HL-60 (cell line): ENCODE data around the gene ACSL5.
"Not testable (repeated sequence)": the region's sequence is repeated elsewhere in the genome, so short reads cannot be mapped to it uniquely, and the experiment has no call there.

ENCODE experiments used
- DNase-seq, 2 experiments: peaks; one replicate each; pipeline ENCODE4 v3.0.0-alpha.2; 2010 to 2020; ENCODE audit warnings: low read depth in 1 of 2, low spot score in 1 of 2
- H3K27ac ChIP-seq: fragments of 250-450 bp; sonication (Bioruptor Pico); replicated peaks from 2 replicates; pipeline ENCODE4 v1.5.1; 2020; ENCODE audit warnings: mild to moderate bottlenecking, moderate library complexity
- H3K27me3 ChIP-seq: fragments of 250-450 bp; sonication (Bioruptor Pico); 2 replicates; pipeline ENCODE4 v1.5.1; 2021; ENCODE audit warnings: mild to moderate bottlenecking, moderate library complexity; ENCODE audit not compliant: insufficient read depth, poor library complexity, severe bottlenecking
- H3K4me3 ChIP-seq: replicated peaks from 2 replicates; pipeline ENCODE4 v1.5.1; 2011; ENCODE audit warnings: mild to moderate bottlenecking, control low read depth, low read length; ENCODE audit not compliant: insufficient read depth
- GABPA ChIP-seq: IDR thresholded peaks from 2 replicates; pipeline ENCODE4 v1.6.1; 2012; ENCODE audit warnings: low read depth
- POLR2AphosphoS5 ChIP-seq: IDR thresholded peaks from 2 replicates; pipeline ENCODE4 v1.6.1; 2012; ENCODE audit warnings: low read depth
- SPI1 ChIP-seq: IDR thresholded peaks from 2 replicates; pipeline ENCODE4 v1.6.1; 2012; ENCODE audit warnings: low read depth, mild to moderate bottlenecking, borderline replicate concordance
- TF ChIP-seq, protein P1 (sequence below): IDR thresholded peaks from one replicate; pipeline ENCODE4 v1.5.1; 2011; ENCODE audit warnings: low read length, control low read depth, inconsistent platforms; ENCODE audit not compliant: insufficient read depth
- TF ChIP-seq, protein P2 (sequence below): IDR thresholded peaks from 2 replicates; pipeline ENCODE4 v1.6.1; 2012; ENCODE audit warnings: low read depth; ENCODE audit not compliant: insufficient replicate concordance

The ACSL5 gene

DNA sequence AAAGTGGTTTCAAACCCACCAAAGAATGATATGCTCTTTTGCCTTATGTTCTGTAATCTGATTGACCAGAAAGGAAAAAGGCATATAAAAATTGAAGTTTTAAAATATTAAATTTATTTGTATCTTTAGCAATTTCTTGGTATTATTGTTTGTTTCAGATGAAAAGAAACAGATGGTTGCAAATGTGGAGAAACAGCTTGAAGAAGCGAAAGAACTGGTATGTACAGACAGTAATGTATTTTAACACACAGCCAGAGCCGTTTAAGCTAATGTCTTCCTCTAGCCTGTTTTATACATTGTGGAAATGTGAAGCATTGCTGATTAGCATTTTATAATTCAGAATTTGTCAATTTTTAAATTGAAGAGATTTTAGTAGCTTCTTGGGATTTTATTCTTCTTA, 86.5 kb downstream of the ACSL5 start:
- Histone ChIP-seq H3K27ac (no peak overlapping the region), H3K27me3 (no peaks in the 10 kb centered on the region), H3K4me3 (no peak overlapping the region)
- TF ChIP-seq, protein P1, sequence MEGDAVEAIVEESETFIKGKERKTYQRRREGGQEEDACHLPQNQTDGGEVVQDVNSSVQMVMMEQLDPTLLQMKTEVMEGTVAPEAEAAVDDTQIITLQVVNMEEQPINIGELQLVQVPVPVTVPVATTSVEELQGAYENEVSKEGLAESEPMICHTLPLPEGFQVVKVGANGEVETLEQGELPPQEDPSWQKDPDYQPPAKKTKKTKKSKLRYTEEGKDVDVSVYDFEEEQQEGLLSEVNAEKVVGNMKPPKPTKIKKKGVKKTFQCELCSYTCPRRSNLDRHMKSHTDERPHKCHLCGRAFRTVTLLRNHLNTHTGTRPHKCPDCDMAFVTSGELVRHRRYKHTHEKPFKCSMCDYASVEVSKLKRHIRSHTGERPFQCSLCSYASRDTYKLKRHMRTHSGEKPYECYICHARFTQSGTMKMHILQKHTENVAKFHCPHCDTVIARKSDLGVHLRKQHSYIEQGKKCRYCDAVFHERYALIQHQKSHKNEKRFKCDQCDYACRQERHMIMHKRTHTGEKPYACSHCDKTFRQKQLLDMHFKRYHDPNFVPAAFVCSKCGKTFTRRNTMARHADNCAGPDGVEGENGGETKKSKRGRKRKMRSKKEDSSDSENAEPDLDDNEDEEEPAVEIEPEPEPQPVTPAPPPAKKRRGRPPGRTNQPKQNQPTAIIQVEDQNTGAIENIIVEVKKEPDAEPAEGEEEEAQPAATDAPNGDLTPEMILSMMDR = no peak
- TF ChIP-seq POLR2AphosphoS5 (no peak), SPI1 (no peak), GABPA (no peak)
- TF ChIP-seq, protein P2, sequence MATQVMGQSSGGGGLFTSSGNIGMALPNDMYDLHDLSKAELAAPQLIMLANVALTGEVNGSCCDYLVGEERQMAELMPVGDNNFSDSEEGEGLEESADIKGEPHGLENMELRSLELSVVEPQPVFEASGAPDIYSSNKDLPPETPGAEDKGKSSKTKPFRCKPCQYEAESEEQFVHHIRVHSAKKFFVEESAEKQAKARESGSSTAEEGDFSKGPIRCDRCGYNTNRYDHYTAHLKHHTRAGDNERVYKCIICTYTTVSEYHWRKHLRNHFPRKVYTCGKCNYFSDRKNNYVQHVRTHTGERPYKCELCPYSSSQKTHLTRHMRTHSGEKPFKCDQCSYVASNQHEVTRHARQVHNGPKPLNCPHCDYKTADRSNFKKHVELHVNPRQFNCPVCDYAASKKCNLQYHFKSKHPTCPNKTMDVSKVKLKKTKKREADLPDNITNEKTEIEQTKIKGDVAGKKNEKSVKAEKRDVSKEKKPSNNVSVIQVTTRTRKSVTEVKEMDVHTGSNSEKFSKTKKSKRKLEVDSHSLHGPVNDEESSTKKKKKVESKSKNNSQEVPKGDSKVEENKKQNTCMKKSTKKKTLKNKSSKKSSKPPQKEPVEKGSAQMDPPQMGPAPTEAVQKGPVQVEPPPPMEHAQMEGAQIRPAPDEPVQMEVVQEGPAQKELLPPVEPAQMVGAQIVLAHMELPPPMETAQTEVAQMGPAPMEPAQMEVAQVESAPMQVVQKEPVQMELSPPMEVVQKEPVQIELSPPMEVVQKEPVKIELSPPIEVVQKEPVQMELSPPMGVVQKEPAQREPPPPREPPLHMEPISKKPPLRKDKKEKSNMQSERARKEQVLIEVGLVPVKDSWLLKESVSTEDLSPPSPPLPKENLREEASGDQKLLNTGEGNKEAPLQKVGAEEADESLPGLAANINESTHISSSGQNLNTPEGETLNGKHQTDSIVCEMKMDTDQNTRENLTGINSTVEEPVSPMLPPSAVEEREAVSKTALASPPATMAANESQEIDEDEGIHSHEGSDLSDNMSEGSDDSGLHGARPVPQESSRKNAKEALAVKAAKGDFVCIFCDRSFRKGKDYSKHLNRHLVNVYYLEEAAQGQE = no peak
- DNase-seq = no peak

DNA sequence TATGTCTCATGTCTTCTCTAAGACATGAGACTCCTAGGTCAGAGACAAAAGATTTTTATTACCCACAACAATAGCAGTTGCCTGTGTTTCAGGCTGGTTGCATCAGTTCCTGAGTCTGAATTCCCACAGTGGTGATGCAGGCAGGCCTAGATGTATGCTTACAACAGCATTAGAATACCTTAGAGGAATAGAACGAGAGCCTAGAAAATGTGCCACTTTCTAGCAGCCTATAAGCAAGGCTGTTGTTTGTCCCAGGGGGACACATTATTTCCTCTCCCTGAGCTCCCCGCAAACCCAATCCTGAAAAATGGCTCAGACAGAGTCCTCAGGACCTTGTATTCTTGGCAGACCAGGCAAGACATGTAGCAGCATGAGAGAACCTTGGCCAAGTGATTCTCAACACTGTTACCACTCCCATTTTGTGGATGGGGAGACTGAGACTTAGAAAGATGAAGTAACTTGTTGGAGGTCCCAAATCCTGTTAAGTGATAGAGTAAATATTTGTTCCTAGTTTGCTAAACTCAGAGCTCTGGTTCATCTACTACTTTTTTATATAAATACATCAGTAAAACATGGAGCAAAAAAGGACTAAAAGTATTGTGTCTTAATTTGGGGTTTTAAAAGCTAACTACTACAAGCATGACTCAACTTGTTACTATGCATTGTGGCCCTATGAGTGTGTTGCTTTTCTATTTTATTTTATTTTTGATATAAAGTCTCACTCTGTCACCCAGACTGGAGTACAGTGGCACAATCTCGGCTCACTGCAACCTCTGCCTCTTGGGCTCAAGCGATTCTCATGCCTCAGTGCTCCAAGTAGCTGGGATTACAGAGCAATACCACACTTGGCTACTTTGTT, 87.3 kb downstream of the ACSL5 start:
- no peaks in the 10 kb centered on the region for H3K27me3 ChIP-seq
- no peak for DNase-seq
- H3K4me3 ChIP-seq = no peak overlapping the region
- no peak overlapping the region for H3K27ac ChIP-seq
- no peak for TF ChIP-seq SPI1
- TF ChIP-seq GABPA = no peak
- TF ChIP-seq POLR2AphosphoS5 = no peak
- TF ChIP-seq, protein P2 = no peak
- TF ChIP-seq, protein P1 = no peak

DNA sequence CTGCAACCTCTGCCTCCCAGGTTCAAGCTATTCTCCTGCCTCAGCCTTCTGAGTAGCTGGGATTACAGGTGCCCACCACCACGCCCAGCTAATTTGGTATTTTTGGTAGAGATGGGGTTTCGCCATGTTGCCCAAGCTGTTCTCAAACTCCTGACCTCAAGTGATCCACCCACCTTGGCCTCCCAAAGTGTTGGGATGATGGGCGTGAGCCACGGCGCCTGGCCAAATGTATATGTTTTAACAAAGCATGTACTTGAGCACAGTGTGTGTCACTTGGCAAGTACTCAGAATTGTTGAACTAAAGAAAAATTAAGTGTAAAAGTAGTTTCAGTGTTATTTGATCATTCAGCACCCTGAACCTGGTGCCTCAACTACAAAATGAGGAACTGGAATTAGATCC, 90.2 kb downstream of the ACSL5 start:
- H3K27ac ChIP-seq, H3K4me3 ChIP-seq, DNase-seq, H3K27me3 ChIP-seq: not testable (repeated sequence)

DNA sequence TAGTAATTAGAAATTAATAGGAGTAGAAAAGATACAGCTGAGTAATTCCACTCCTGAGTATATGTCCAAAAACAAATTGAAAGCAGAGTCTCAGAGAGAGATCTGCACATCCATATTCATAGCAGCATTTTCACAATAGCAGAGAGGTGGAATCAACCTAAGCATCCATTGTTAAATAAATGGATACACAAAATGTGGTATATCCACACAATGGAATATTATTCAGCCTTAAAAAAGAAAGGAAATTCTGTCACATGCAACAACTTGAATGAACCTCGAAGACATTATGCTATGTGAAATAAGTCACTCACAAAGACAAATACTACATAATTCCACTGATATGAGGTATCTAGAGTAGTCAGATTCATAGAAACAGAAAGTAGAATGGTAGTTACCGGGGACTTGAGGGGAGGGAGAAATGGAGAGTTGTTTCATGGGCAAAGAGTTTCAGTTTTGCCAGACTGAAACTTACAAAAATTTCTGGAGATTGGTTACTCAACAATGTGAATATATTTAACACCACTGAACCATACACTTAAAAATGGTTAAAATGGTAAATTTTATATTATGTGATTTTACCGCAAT, 91.5 kb downstream of the ACSL5 start:
- Histone ChIP-seq H3K27me3 (no peaks in the 10 kb centered on the region), H3K27ac (no peak overlapping the region), H3K4me3 (no peak overlapping the region)
- no peak for DNase-seq
- TF ChIP-seq POLR2AphosphoS5 (no peak), GABPA (no peak), SPI1 (no peak)
- TF ChIP-seq, protein P2 = no peak
- TF ChIP-seq, protein P1 = no peak
